ENCODE data around the gene NTM. TPM values are rescaled to one million over a fixed set of nuclear protein-coding genes. Genes with fewer than 3 reads are reported as not detected.

NTM gene
- total RNA-seq, 1 experiment from 2014 or later = 9.9 TPM

DNA sequence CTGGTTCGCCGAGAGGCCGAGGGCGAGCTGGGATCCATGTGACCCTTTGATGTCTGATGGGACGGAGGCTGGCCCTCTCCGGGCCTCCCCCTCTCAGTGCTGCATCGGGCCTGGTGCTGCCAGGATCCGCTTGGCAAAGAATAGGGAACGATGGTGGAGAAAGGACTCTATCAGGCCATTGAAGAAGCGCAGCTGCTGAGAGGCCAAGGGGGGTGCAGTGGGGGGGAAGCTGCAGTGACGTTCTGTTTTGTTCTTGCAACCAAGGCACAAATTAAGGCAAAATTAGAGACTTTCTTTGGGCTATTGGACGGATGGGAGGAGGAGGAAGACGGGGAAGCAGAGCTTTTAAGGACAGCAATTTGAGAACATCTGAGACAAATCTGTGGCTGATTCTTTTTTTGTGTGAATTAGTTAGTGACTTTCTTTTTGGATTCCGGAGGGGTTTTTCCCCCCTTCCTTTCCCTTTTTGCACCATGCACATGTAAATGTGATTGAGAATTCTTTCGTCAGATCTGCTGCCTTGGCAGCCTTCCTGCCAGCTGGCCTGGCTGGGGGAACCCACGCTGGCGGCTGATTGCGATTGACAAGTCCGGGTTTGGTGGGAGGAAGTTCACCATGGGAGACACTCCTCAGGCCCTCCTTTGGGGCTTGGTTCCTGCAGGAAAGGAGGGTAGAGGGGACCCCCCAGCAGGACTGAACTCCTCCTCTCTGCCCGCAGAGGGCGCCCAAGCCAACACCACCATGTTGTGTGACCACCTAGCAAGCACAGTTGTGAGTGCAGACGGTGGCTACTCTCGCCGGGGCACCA is 214.6 kb downstream of the NTM start:
- Histone ChIP-seq H2BK12ac (ENCODE audit: insufficient read length, low read depth, low read length) (no peak overlapping the region), H3K23ac (ENCODE audit: insufficient read length, low read depth, low read length) (no peak overlapping the region), H3K4me2 (ENCODE audit: insufficient read depth, insufficient read length, low read length) (no peak overlapping the region), H4K5ac (ENCODE audit: insufficient read length, low read depth, low read length) (no peak overlapping the region), H2BK120ac (ENCODE audit: low read depth, low read length, poor library complexity, severe bottlenecking) (no peak overlapping the region), H4K8ac (replicated peaks; ENCODE audit: insufficient read length, low read depth, low read length) (no peak overlapping the region), H2BK5ac (ENCODE audit: insufficient read length, low read length) (no peak overlapping the region), H2BK20ac (ENCODE audit: low read depth, low read length, poor library complexity, severe bottlenecking) (no peak overlapping the region), H3K79me2 (ENCODE audit: insufficient read depth, low read length) (no peaks in the 10 kb centered on the region), H3K18ac (ENCODE audit: insufficient read length, low read depth, low read length) (no peak overlapping the region), H3K27ac (ENCODE audit: insufficient read length, low read depth, low read length) (no peak overlapping the region), H3K79me1 (ENCODE audit: insufficient read depth, low read depth, low read length, poor library complexity, severe bottlenecking) (no peaks in the 10 kb centered on the region), H4K20me1 (ENCODE audit: control insufficient read depth, insufficient read depth, insufficient read length) (no peaks in the 10 kb centered on the region), H3T11ph (ENCODE audit: low read length) (no peak overlapping the region), H2AK5ac (ENCODE audit: insufficient read length, low read length) (no peak overlapping the region), H4K91ac (ENCODE audit: insufficient read length, low read depth, low read length) (no peak overlapping the region), H3K4me1 (ENCODE audit: insufficient read depth, low read length) (no peaks in the 10 kb centered on the region; the same call in 1 of the 2 replicates), H3K14ac (ENCODE audit: insufficient read depth, low read length) (no peak overlapping the region), H3K4ac (ENCODE audit: low read depth, low read length) (no peak overlapping the region), H3K27me3 (ENCODE audit: insufficient read depth, low read length) (no peaks in the 10 kb centered on the region), H3K9ac (ENCODE audit: extremely low read depth, insufficient read length, low read length) (no peak overlapping the region), H3K56ac (ENCODE audit: insufficient read length, low read depth, low read length) (no peak overlapping the region), H2AFZ (ENCODE audit: low read length) (no peak overlapping the region), H3K9me3 (ENCODE audit: control insufficient read depth, low read depth, low read length) (no peaks in the 10 kb centered on the region), H3K23me2 (ENCODE audit: insufficient read length, low read depth, low read length, poor library complexity, severe bottlenecking) (no peaks in the 10 kb centered on the region), H2BK15ac (ENCODE audit: low read depth, low read length) (no peak overlapping the region)
- peak; percentile 87 for DNase-seq
- WGBS (ENCODE audit: extremely low coverage, insufficient read length, low lambda C conversion rate) = no CpG with 5 or more reads among the region's 24 CpGs
- Mint-ChIP-seq H3K36me3 (ENCODE audit: insufficient read depth in 1 of 3, low read depth in 3 of 3) (peaks cover 0 to 2% (median 0%) of the 10 kb centered on the region in 3 experiments; a peak in 1 of 7 replicates), H3K4me3 (peak overlapping the region in 1 of 2 experiments; percentile 6; a peak in 1 of 5 replicates), H3K27me3 (ENCODE audit: low read depth) (no peaks in the 10 kb centered on the region), H3K4me1 (peaks cover 33 to 41% of the 10 kb centered on the region in 2 experiments), H3K27ac (peak overlapping the region; percentile 12 to 78 (median 36); a peak in 4 of 7 replicates), H3K9me3 (no peaks in the 10 kb centered on the region; a peak in 2 of 5 replicates)
- peak; percentile 89 for TF ChIP-seq CTCF (conservative IDR thresholded peaks at IDR 0.05)
